Kidney (tissue), 14 donors: Measurements from ENCODE around the gene ZNHIT2. TPM values are rescaled to one million over a fixed set of nuclear protein-coding genes. Genes with fewer than 3 reads are reported as not detected.

ENCODE experiments used
- DNase-seq, 5 donors: peaks; one replicate each; pipeline ENCODE4 v3.0.0-alpha.2; 2013 to 2020
- FAIRE-seq: peaks from 2 replicates; lab custom pipeline; 2012; peaks lifted over from hg19 to GRCh38; lab: Jason Lieb, UNC
- H3K27ac ChIP-seq, 2 donors: one replicate each; pipeline ENCODE4 v1.7.0; 2013; ENCODE audit warnings: low read depth in 2 of 2, low read length in 2 of 2, inconsistent platforms in 1 of 2
- H3K27me3 ChIP-seq: one replicate; pipeline ENCODE4 v1.7.1; 2013; ENCODE audit warnings: low read length, inconsistent platforms; ENCODE audit not compliant: control insufficient read depth, insufficient read depth
- H3K36me3 ChIP-seq, 3 donors: one replicate each; pipeline versions ENCODE4 v1.7.0 to v1.7.1; 2013; ENCODE audit warnings: low read length in 3 of 3, control low read depth in 1 of 3, inconsistent platforms in 1 of 3; ENCODE audit not compliant: insufficient read depth in 3 of 3, control insufficient read depth in 2 of 3
- H3K4me1 ChIP-seq, 3 donors: one replicate each; pipeline versions ENCODE4 v1.7.0 to v1.7.1; 2013; ENCODE audit warnings: low read length in 3 of 3, inconsistent platforms in 1 of 3, low read depth in 1 of 3; ENCODE audit not compliant: control insufficient read depth in 2 of 3, insufficient read depth in 2 of 3
- H3K4me3 ChIP-seq, 3 donors: one replicate each; pipeline versions ENCODE4 v1.7.0 to v1.8.1; 2013; ENCODE audit warnings: low read length in 3 of 3, control low read depth in 1 of 3, inconsistent platforms in 1 of 3
- H3K9ac ChIP-seq, 3 donors: one replicate each; pipeline versions ENCODE4 v1.7.0 to v1.7.1; 2013; ENCODE audit warnings: low read length in 3 of 3, control low read depth in 1 of 3, inconsistent platforms in 1 of 3
- H3K9me3 ChIP-seq, 3 donors: one replicate each; pipeline versions ENCODE4 v1.7.0 to v1.7.1; 2013; ENCODE audit warnings: low read length in 3 of 3, control low read depth in 1 of 3, inconsistent platforms in 1 of 3; ENCODE audit not compliant: control insufficient read depth in 2 of 3, insufficient read depth in 1 of 3
- intact Hi-C: fragments of 100-400 bp; cut with DNase I; formaldehyde crosslinking; loops from one replicate; pipeline ENCODE4 v1.11.1; 2022
- polyA plus RNA-seq: library from polyadenylated mRNA; stranded (reverse); fragments of 350-450 nt; fragmentation: Illumina TruSeq; extraction: RNeasy Lipid Tissue Mini Kit (QIAGEN cat#74804); gene quantifications from one replicate; pipeline ENCODE4 v1.2.3, GENCODE V29; 2014; ENCODE audit warnings: low read depth, low replicate concordance; ENCODE audit not compliant: insufficient read depth
- total RNA-seq: library from RNA; stranded (reverse); fragmentation: NEBNext Ultra II Directional; extraction: Animal tissue kit (Norgen Biotek cat#: 25700); gene quantifications from one replicate; pipeline ENCODE4 v1.2.1, GENCODE V29; 2021
- TF ChIP-seq, protein P1 (sequence below): IDR thresholded peaks from 3 replicates; pipeline ENCODE4 v1.5.1; 2012; ENCODE audit warnings: mild to moderate bottlenecking, moderate library complexity, borderline replicate concordance; ENCODE audit not compliant: insufficient read depth; ENCODE audit errors: extremely low read depth
- donor health status: control.
- donor health status: control.
- donor health status: control.
- donor health status: control.
- donor health status: control.
- donor health status: DM: yes; HTN: yes; CAD: no.
- donor health status: Normal renal cell carcinoma (clear cell type).

ZNHIT2 gene
- total and polyA plus RNA-seq, 2 donors from 2014 or later: 14.0 to 21.1 TPM

DNA sequence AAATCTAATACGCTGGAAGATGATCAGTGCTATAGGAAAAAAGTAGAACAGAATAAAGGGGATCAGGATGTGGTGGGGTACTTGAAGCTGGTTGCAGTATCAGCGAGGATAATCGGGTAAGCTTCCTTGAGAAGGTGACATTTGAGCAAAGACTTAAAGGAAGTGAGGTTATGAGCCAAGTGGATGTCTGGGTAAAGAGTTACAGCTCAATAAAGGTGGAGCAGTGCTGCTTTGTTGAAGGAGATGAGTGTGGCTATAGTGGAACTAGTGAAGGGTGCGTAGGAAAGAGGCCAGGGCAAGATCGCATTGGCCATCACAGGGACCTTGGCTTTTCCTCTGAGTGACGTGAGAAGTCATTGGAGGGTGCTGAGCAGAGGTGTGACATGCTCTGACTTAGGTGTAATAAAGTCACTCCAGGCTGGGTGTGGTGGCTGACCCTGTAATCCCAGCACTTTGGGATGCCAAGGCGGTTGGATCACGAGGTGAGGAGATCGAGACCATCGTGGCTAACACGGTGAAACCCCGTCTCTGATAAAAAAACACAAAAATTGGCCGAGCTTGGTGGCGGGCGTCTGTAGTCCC, 19.1 kb upstream of the ZNHIT2 start:
- Histone ChIP-seq H3K9me3 (no peaks in the 10 kb centered on the region), H3K36me3 (peaks cover 0 to 9% (median 0%) of the 10 kb centered on the region in 3 donors), H3K27me3 (no peaks in the 10 kb centered on the region), H3K4me1 (peaks cover 3 to 19% (median 15%) of the 10 kb centered on the region in 3 donors), H3K9ac (peak overlapping the region in 1 of 3 donors; percentile 1), H3K27ac (peak overlapping the region; percentile 0 to 18), H3K4me3 (no peak overlapping the region)
- no peak for FAIRE-seq
- TF ChIP-seq, protein P1, sequence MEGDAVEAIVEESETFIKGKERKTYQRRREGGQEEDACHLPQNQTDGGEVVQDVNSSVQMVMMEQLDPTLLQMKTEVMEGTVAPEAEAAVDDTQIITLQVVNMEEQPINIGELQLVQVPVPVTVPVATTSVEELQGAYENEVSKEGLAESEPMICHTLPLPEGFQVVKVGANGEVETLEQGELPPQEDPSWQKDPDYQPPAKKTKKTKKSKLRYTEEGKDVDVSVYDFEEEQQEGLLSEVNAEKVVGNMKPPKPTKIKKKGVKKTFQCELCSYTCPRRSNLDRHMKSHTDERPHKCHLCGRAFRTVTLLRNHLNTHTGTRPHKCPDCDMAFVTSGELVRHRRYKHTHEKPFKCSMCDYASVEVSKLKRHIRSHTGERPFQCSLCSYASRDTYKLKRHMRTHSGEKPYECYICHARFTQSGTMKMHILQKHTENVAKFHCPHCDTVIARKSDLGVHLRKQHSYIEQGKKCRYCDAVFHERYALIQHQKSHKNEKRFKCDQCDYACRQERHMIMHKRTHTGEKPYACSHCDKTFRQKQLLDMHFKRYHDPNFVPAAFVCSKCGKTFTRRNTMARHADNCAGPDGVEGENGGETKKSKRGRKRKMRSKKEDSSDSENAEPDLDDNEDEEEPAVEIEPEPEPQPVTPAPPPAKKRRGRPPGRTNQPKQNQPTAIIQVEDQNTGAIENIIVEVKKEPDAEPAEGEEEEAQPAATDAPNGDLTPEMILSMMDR: no peak
- intact Hi-C loops: no loop called here
- peak in 1 of 5 donors; percentile 4 for DNase-seq

DNA sequence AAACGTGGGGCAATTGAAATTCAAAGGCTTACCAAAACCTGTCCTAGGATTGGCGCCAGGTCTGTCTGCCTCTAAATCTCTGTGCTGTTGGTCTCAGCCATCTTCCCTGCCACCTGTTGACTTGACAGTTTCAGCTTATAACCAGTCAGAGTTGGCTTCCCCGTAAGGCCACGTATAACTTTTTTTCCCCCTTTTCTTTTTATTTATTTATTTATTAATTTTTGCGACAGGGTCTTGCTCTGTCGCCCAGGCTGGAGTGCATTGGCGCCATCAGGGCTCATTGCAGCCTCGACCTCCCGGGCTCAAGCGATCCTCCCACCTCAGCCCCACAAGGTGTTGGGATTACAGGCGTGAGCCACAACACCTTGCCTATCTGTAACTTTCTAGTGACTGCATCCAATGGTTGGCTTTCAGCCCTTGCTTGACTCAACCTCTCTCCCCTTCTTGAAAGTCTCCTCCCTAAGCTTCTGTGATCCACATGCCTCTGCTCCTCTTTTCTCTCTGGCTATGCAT, 18.2 kb upstream of the ZNHIT2 start:
- DNase-seq: peak in 1 of 5 donors; percentile 57
- intact Hi-C loops: no loop called here
- Histone ChIP-seq H3K4me3 (peak overlapping the region; percentile 85 to 94 (median 92)), H3K9me3 (no peaks in the 10 kb centered on the region), H3K9ac (peak overlapping the region; percentile 57 to 86 (median 67)), H3K36me3 (peaks cover 0 to 18% (median 8%) of the 10 kb centered on the region in 3 donors), H3K27ac (peak overlapping the region; percentile 99), H3K4me1 (peaks cover 3 to 22% (median 15%) of the 10 kb centered on the region in 3 donors), H3K27me3 (no peaks in the 10 kb centered on the region)
- TF ChIP-seq, protein P1: no peak
- FAIRE-seq: no peak

DNA sequence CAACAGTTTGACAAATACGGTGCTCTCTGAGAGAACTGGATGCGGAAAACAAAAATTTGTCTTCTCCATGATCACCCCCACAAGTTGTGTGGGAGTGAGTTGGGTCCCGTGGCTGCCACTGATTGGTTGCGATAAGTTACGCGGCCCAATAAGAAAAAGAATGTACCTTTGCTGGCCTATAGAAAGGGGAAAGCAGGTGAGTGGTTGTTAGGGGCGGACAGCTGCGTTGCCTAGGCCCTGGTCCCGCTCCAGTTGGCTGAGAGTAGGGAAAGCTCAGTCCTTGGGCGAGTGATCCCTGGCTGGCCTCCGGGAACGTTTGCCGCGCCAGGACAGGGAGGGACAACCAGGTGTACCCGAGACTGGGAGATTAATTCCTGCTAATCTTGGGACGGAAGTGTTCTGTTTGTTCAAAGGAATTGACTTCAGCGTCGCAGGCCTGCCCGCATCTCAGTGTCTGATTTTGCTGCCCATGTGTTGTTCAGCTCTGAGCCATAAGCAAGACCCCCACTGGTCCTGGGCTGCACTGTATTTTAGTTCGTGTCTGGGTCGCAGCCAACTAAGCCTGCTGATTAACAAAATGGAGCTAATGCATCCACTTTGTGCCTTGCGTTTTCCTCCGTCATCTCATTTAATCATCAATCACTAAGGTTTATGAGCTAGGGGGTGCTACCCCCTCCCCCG, 17.6 kb upstream of the ZNHIT2 start:
- FAIRE-seq: peak; percentile 96
- DNase-seq: peak; percentile 96 to 98 (median 96)
- Histone ChIP-seq H3K9ac (peak overlapping the region; percentile 57 to 99 (median 86)), H3K27ac (peak overlapping the region; percentile 99), H3K4me1 (peaks cover 3 to 22% (median 15%) of the 10 kb centered on the region in 3 donors), H3K9me3 (no peaks in the 10 kb centered on the region), H3K27me3 (no peaks in the 10 kb centered on the region), H3K36me3 (peaks cover 0 to 22% (median 9%) of the 10 kb centered on the region in 3 donors), H3K4me3 (peak overlapping the region; percentile 85 to 94 (median 92))
- intact Hi-C loops: no loop called here
- TF ChIP-seq, protein P1: no peak
